Right lobe of liver (tissue), 6 donors: Measurements from ENCODE around the gene HIC1. TPM values are rescaled to one million over a fixed set of nuclear protein-coding genes. Genes with fewer than 3 reads are reported as not detected.
A peak's percentile ranks its signal among the peaks of the same experiment; 100 is the strongest.

ENCODE experiments used
- ATAC-seq, 4 donors: fragments of 200-7000 bp; cut with Tn5 transposase; one replicate each; pipeline ENCODE4 v1.9.1; 2020; ENCODE audit warnings: mild to moderate bottlenecking in 4 of 4, moderate library complexity in 4 of 4
- DNase-seq, 3 donors: peaks; one replicate each; pipeline ENCODE4 v3.0.0-alpha.2; 2020
- H3K27ac ChIP-seq, 3 donors: fragments of 200-600 bp; one replicate each; pipeline ENCODE4 v1.8.0; 2022
- H3K27me3 ChIP-seq, 2 donors: fragments of 200-600 bp; one replicate each; pipeline ENCODE4 v1.8.0; 2022
- H3K36me3 ChIP-seq, 4 donors: fragments of 200-600 bp; sonication (generic) in 1 of 4; one replicate each; pipeline versions ENCODE4 v1.5.1 to v1.8.0; 2017 to 2022; ENCODE audit warnings: control low read depth in 1 of 4
- H3K4me1 ChIP-seq, 4 donors: fragments of 200-600 bp; sonication (generic) in 1 of 4; one replicate each; pipeline versions ENCODE4 v1.5.1 to v1.8.0; 2017 to 2022; ENCODE audit warnings: control low read depth in 1 of 4
- H3K4me3 ChIP-seq, 3 donors: fragments of 200-600 bp; one replicate each; pipeline ENCODE4 v1.8.0; 2022
- H3K9me3 ChIP-seq, 4 donors: fragments of 200-600 bp; sonication (generic) in 1 of 4; one replicate each; pipeline versions ENCODE4 v1.5.1 to v1.8.0; 2017 to 2022; ENCODE audit warnings: control low read depth in 1 of 4
- POLR2A ChIP-seq: fragments of 450-650 bp; IDR thresholded peaks from one replicate; pipeline ENCODE4 v1.6.1; 2017; ENCODE audit warnings: antibody characterized with exemption, mild to moderate bottlenecking
- WGBS: methylation state at CpG from one replicate; pipeline ENCODE4 v1.1.6; 2018; ENCODE audit warnings: low coverage, low lambda C conversion rate; ENCODE audit not compliant: insufficient coverage; ENCODE audit errors: missing lambda C conversion rate; 5-methylcytosine and 5-hydroxymethylcytosine counted together
- intact Hi-C, 2 donors: fragments of 100-400 bp; cut with DNase I; formaldehyde crosslinking; loops; one replicate each; pipeline versions ENCODE4 v1.11.2 to v1.14.1; 2022
- total RNA-seq, 6 experiments: library from RNA; depleted of rRNA in 2 of 6; stranded (reverse); fragments of >200 nt in 2 of 6; fragmentation: NEBNext Ultra II Directional in 3 of 6; extraction: Animal tissue kit (Norgen Biotek cat#: 25700) in 3 of 6; gene quantifications; one replicate each; pipeline versions ENCODE4 v1.1.0 to v1.2.4, GENCODE V29; 2016 to 2023
- TF ChIP-seq, protein P1 (sequence below), 4 donors: fragments of 200-600 bp in 3 of 4; fragments of 450-650 bp in 1 of 4; IDR thresholded peaks; one replicate each; pipeline versions ENCODE4 v1.5.1 to v1.8.0; 2016 to 2022; ENCODE audit warnings: antibody characterized with exemption in 4 of 4, mild to moderate bottlenecking in 2 of 4
- donor health status: DM: no; HTN: yes; CAD: no.
- donor health status: DM: no; HTN: no; CAD: no.
- donor health status: DM: no; HTN: no; CAD: no.
- donor health status: DM: no; HTN: yes; CAD: no.
- donor health status: DM: no; HTN: yes; CAD: no.

Gene HIC1
- total RNA-seq, 6 experiments from 2014 or later, result 4.7 to 14.8 (median 6.1) TPM

GRCh38 chr17:2017274-2017941 lies 37.5 kb upstream of the HIC1 start:
- ATAC-seq, result peak; percentile 18 to 43 (median 36)
- DNase-seq, result peak in 1 of 3 donors; percentile 68
- Histone ChIP-seq H3K27me3 (no peaks in the 10 kb centered on the region), H3K27ac (no peak overlapping the region), H3K9me3 (no peaks in the 10 kb centered on the region), H3K36me3 (no peaks in the 10 kb centered on the region), H3K4me3 (no peak overlapping the region), H3K4me1 (peaks cover 0 to 1% (median under 1%) of the 10 kb centered on the region in 4 donors)
- intact Hi-C loops, result no loop called here
- no peak for TF ChIP-seq POLR2A
- TF ChIP-seq, protein P1, sequence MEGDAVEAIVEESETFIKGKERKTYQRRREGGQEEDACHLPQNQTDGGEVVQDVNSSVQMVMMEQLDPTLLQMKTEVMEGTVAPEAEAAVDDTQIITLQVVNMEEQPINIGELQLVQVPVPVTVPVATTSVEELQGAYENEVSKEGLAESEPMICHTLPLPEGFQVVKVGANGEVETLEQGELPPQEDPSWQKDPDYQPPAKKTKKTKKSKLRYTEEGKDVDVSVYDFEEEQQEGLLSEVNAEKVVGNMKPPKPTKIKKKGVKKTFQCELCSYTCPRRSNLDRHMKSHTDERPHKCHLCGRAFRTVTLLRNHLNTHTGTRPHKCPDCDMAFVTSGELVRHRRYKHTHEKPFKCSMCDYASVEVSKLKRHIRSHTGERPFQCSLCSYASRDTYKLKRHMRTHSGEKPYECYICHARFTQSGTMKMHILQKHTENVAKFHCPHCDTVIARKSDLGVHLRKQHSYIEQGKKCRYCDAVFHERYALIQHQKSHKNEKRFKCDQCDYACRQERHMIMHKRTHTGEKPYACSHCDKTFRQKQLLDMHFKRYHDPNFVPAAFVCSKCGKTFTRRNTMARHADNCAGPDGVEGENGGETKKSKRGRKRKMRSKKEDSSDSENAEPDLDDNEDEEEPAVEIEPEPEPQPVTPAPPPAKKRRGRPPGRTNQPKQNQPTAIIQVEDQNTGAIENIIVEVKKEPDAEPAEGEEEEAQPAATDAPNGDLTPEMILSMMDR (IDR thresholded peaks at IDR 0.05), result no peak
- 64% methylated on average over 14 of the region's 19 CpGs for WGBS

DNA sequence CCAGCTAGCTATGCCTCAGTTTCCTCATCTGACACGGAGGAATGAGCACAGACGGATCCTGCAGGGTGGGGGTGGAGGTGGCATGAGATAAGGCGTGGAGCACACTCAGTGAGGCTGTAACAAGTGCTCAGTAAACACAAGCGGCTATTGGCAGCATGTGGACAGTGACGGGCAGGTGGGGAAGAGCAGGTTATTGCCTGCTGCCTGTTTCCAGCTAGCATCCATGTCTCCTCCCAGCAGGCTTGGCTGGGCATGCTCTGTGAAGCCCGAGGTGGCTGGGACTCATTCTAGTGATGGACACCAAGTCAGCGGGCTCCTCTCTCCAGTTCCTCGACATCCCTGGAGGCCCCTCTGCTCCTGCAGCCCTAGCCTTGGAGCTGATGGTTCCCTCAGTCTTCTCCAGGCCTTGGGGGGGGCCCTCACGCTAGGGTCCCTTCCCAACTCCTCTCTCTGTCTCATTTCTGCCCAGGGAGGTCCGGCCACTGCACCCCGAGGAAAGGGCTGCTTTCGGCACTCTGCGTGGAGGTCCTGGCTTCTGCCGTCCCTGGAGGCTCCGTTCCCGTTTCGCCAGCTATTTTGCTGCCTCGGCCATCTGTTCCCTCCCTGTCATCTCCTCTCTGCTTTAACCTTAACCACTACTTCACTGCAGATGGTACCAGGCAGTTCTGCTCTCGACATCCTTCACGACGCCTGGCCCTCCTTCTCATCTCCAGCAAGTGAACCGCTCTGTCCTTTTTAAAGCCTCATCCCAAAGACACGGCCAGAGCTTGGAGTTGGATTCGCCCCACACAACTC lies 36.0 kb upstream of the HIC1 start:
- Histone ChIP-seq H3K4me3 (no peak overlapping the region), H3K27me3 (no peaks in the 10 kb centered on the region), H3K9me3 (no peaks in the 10 kb centered on the region), H3K36me3 (no peaks in the 10 kb centered on the region), H3K27ac (no peak overlapping the region), H3K4me1 (peaks cover 0 to 2% (median 1%) of the 10 kb centered on the region in 4 donors)
- WGBS, result 77% methylated on average over 9 of the region's 24 CpGs
- ATAC-seq (no peak), DNase-seq (no peak)
- intact Hi-C loops, result no loop called here
- TF ChIP-seq, protein P1 (IDR thresholded peaks at IDR 0.05), result no peak
- TF ChIP-seq POLR2A, result no peak

- DNase-seq (no peak), ATAC-seq (no peak)
- H3K36me3 ChIP-seq, result no peaks in the 10 kb centered on the region
- H3K9me3 ChIP-seq, result no peaks in the 10 kb centered on the region
- peaks cover 0 to 11% (median 3%) of the 10 kb centered on the region in 4 donors for H3K4me1 ChIP-seq
- H3K27me3 ChIP-seq, result no peaks in the 10 kb centered on the region
- TF ChIP-seq POLR2A, result no peak
- TF ChIP-seq, protein P1 (IDR thresholded peaks at IDR 0.05), result no peak
- 94% methylated on average over 6 of the region's 8 CpGs for WGBS
- no peak overlapping the region for H3K27ac ChIP-seq
- intact Hi-C loops, result no loop called here
- H3K4me3 ChIP-seq, result no peak overlapping the region
These were observed 35.2 kb upstream of the HIC1 start for GRCh38 chr17:2019723-2020122.

DNA sequence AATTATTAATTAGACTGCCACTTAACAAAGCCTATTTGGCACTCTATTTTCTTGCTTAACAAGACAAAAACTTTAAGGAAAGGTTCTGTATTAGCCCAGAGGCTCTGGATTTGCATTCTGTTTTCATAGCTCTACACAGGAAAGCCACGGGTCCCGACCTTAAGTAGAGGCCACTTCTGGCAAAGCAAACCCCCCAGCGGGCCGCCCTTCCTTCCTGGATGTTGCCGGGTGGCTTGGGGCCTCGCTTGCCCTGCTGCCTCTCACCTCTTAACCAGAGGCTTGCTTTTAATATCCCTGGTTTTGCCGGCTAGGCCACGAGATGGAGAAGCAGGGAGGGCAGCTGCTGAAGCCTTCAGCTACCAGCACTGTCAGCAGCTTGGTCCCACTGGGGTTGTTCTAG lies 34.2 kb upstream of the HIC1 start:
- H3K36me3 ChIP-seq, result no peaks in the 10 kb centered on the region
- TF ChIP-seq POLR2A, result no peak
- DNase-seq (no peak), ATAC-seq (peak in 2 of 4 donors; percentile 7 to 19)
- WGBS, result 43% methylated on average over 4 of the region's 8 CpGs
- intact Hi-C loops, result no loop called here
- no peak overlapping the region for H3K4me3 ChIP-seq
- H3K4me1 ChIP-seq, result peaks cover 0 to 21% (median 5%) of the 10 kb centered on the region in 4 donors
- no peaks in the 10 kb centered on the region for H3K9me3 ChIP-seq
- no peak overlapping the region for H3K27ac ChIP-seq
- H3K27me3 ChIP-seq, result no peaks in the 10 kb centered on the region
